HFF-Myc (cell line): Measurements from ENCODE around the gene TXNDC2.

Experiments
- DNase-seq: peaks from one replicate; pipeline ENCODE4 v3.0.0-alpha.2; 2011; ENCODE audit warnings: low read depth; ENCODE audit errors: extremely low read depth
- H3K4me3 ChIP-seq: replicated peaks from 2 replicates; pipeline ENCODE4 v1.5.1; 2011; ENCODE audit warnings: low read depth, mild to moderate bottlenecking, control low read depth, low read length
- CTCF ChIP-seq: IDR thresholded peaks from 2 replicates; pipeline ENCODE4 v1.5.1; 2012; ENCODE audit warnings: mild to moderate bottlenecking, low read depth, low read length, control low read depth; ENCODE audit errors: missing control alignments

The TXNDC2 gene

DNA sequence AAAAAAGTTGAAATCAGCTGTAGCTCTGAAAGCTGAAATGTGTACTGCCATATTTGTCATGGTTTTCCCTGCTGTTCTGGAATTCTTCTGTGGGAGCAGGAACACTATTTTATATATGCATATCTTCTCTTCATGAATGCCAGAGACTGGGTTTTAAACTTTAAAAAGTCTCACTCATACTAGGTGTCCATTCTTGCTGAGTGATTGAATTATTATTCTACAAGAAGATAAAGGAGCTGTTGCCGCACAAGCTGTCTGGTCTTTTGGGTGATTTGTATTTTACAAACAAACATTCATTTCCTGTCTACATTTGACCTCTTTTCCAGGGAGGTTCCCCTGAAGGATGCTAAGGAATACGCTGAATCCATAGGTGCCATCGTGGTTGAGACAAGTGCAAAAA lies 40.5 kb upstream of the TXNDC2 start:
- no peak for TF ChIP-seq CTCF
- no peak for DNase-seq

GRCh38 chr18:9846162-9846925 lies 39.4 kb upstream of the TXNDC2 start:
- no peak for TF ChIP-seq CTCF
- H3K4me3 ChIP-seq = no peak overlapping the region
- no peak for DNase-seq

More for the DNA sequence above, 40.5 kb upstream of the TXNDC2 start:
- no peak overlapping the region for H3K4me3 ChIP-seq

DNA sequence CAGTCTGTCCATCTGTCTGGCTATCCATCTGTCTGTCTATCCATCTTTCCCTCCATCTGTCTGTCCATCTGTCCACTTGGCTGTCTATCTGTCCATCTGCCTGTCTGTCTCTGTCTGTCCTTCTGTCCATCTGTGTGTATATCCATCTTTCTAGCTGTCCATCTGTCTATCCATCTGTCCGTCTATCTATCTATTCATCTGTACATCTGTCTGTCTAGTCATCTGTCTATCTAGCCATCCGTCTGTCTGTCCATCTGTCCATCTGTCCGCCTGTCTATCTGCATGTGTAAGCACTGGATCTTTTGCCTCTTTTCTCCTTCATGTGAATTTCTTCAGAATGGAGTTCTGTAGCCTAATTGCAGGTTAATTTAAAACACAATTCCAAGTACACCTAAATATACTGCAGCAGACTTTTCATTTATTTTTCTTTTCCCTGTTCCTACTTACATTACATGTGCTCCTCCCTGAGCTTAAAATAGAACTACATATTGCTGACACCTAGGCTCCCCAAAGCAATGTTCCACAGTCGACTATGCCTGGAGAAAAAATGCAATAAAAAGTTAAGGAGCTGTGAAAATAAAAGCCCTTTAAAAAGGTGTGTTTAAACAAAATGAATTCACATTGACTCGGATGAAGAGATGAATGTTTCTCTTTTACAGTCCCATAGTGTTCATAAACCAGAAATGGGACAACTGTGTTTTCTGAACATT lies 37.4 kb upstream of the TXNDC2 start:
- no peak for TF ChIP-seq CTCF
- DNase-seq = no peak
- H3K4me3 ChIP-seq = no peak overlapping the region

- no peak for TF ChIP-seq CTCF
- no peak overlapping the region for H3K4me3 ChIP-seq
- DNase-seq = no peak
These were observed 36.1 kb upstream of the TXNDC2 start for GRCh38 chr18:9849407-9850283.

DNA sequence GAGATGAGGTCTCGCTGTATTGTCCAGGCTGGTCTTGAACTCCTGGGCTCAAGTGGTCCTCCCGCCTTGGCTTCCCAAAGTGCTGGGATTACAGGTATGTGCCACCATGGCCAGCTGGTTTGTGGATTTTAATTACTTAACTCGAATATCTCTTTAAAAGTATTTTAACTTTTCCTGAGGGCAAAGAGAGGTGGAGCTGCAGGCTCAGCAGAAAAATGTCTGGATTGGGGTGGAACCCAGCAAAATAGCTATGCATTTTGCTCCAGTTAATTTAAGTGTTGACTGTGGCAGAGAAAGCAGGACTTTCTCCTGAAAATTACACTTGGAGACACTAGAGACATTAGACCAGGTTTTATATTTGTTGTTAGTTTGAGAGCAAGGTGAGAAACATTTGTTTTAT lies 35.5 kb upstream of the TXNDC2 start:
- no peak for TF ChIP-seq CTCF
- H3K4me3 ChIP-seq = no peak overlapping the region
- no peak for DNase-seq

DNA sequence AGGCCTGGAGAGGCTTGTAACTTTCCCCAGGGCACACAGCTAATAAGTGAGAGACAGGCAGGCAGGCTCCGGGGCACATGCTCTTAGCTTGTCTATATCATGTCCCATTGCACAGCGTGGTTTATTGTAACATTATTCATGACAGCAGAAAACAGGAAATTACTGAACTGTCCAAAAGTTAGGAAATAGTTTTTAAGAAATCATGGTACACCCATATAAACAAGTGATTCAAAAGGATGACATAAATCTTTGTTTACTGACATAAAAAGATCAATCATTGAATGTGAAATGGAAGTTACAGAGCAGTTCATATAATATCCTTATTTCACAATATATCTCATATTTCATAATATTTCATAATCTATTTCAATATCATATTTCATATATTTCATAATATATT lies 34.3 kb upstream of the TXNDC2 start:
- DNase-seq = no peak
- TF ChIP-seq CTCF = no peak
- no peak overlapping the region for H3K4me3 ChIP-seq
